ENCODE results near the gene EGFLAM.

The EGFLAM gene

GRCh38 chr5:38258319-38259061, at the start of gene EGFLAM:
EGFLAM (plus strand) TSS chr5:38258559; CDS start chr5:38258755, 196 bp downstream.
- no peak for DNase-seq

GRCh38 chr5:38208782-38209378, 49.5 kb upstream of the EGFLAM start:
- DNase-seq, result no peak

GRCh38 chr5:38210676-38211353, 47.5 kb upstream of the EGFLAM start:
- no peak for DNase-seq

GRCh38 chr5:38211354-38211710, 47.0 kb upstream of the EGFLAM start:
- DNase-seq, result no peak

GRCh38 chr5:38212307-38212706, 46.1 kb upstream of the EGFLAM start:
- no peak for DNase-seq

GRCh38 chr5:38226091-38226490, 32.3 kb upstream of the EGFLAM start:
- DNase-seq, result no peak

- no peak for DNase-seq
These were observed 29.4 kb upstream of the EGFLAM start for GRCh38 chr5:38228914-38229313.

GRCh38 chr5:38234737-38235136, 23.6 kb upstream of the EGFLAM start:
- DNase-seq, result no peak

GRCh38 chr5:38237681-38238080, 20.7 kb upstream of the EGFLAM start:
- DNase-seq, result no peak

- DNase-seq, result no peak
These were observed 18.1 kb upstream of the EGFLAM start for GRCh38 chr5:38240212-38240611.

- no peak for DNase-seq
These were observed 16.7 kb upstream of the EGFLAM start for GRCh38 chr5:38241655-38242054.

- no peak for DNase-seq
These were observed 13.1 kb upstream of the EGFLAM start for GRCh38 chr5:38245307-38245706.

GRCh38 chr5:38249301-38249700, 9.1 kb upstream of the EGFLAM start:
- no peak for DNase-seq

- DNase-seq, result no peak
These were observed 8.5 kb upstream of the EGFLAM start for GRCh38 chr5:38249812-38250211.

GRCh38 chr5:38250763-38251448, 7.5 kb upstream of the EGFLAM start:
- DNase-seq, result no peak

GRCh38 chr5:38253759-38254158, 4.6 kb upstream of the EGFLAM start:
- no peak for DNase-seq

- no peak for DNase-seq
These were observed 884 bp upstream of the EGFLAM start for GRCh38 chr5:38257308-38258041.

GRCh38 chr5:38258042-38258318, 379 bp upstream of the EGFLAM start:
- no peak for DNase-seq

- no peak for DNase-seq
These were observed 876 bp downstream of the EGFLAM start for GRCh38 chr5:38259062-38259808.

GRCh38 chr5:38259809-38260160, 1.4 kb downstream of the EGFLAM start:
- no peak for DNase-seq

GRCh38 chr5:38263983-38264382, 5.6 kb downstream of the EGFLAM start:
- no peak for DNase-seq

- peak; percentile 36 for DNase-seq
These were observed 7.3 kb downstream of the EGFLAM start for GRCh38 chr5:38265546-38266179.
